Ascending aorta (tissue), 2 donors: ENCODE measurements around the gene UBXN7. TPM values are rescaled to one million over a fixed set of nuclear protein-coding genes. Genes with fewer than 3 reads are reported as not detected.
"Not testable (repeated sequence)": the region's sequence is repeated elsewhere in the genome, so short reads cannot be mapped to it uniquely, and the experiment has no call there.

Experiments used
- DNase-seq, 2 donors: peaks; one replicate each; pipeline ENCODE4 v3.0.0-alpha.2; 2019; ENCODE audit warnings: low spot score in 2 of 2
- H3K27ac ChIP-seq, 2 donors: fragments of 200-600 bp; sonication (generic); one replicate each; pipeline ENCODE4 v1.5.1; 2016 to 2017; ENCODE audit warnings: mild to moderate bottlenecking in 1 of 2
- H3K27me3 ChIP-seq: fragments of 200-600 bp; sonication (generic); one replicate; pipeline ENCODE4 v1.5.1; 2017
- H3K36me3 ChIP-seq, 2 donors: fragments of 200-600 bp; sonication (generic); one replicate each; pipeline ENCODE4 v1.5.1; 2016
- H3K4me1 ChIP-seq, 2 donors: fragments of 200-600 bp; sonication (generic); one replicate each; pipeline ENCODE4 v1.5.1; 2016 to 2017; ENCODE audit warnings: mild to moderate bottlenecking in 1 of 2
- H3K4me3 ChIP-seq, 2 donors: fragments of 200-600 bp; sonication (generic); one replicate each; pipeline ENCODE4 v1.5.1; 2016 to 2017; ENCODE audit warnings: mild to moderate bottlenecking in 1 of 2
- H3K9me3 ChIP-seq, 2 donors: fragments of 200-600 bp; sonication (generic); one replicate each; pipeline ENCODE4 v1.5.1; 2016
- CTCF ChIP-seq, 3 experiments: fragments of 200-600 bp in 2 of 3; fragments of 450-650 bp in 1 of 3; sonication (generic) in 2 of 3; IDR thresholded peaks; one replicate each; pipeline ENCODE4 v1.5.1; 2016 to 2019; ENCODE audit warnings: antibody characterized with exemption in 3 of 3, mild to moderate bottlenecking in 1 of 3, moderate library complexity in 1 of 3
- intact Hi-C: fragments of 100-400 bp; cut with DNase I; formaldehyde crosslinking; loops from one replicate; pipeline ENCODE4 v1.15.1; 2023
- total RNA-seq: library from RNA; depleted of rRNA; stranded (reverse); fragments of >200 nt; gene quantifications from one replicate; pipeline ENCODE4 v1.1.0, GENCODE V29; 2016

Gene UBXN7
- 7.2 TPM for total RNA-seq

DNA sequence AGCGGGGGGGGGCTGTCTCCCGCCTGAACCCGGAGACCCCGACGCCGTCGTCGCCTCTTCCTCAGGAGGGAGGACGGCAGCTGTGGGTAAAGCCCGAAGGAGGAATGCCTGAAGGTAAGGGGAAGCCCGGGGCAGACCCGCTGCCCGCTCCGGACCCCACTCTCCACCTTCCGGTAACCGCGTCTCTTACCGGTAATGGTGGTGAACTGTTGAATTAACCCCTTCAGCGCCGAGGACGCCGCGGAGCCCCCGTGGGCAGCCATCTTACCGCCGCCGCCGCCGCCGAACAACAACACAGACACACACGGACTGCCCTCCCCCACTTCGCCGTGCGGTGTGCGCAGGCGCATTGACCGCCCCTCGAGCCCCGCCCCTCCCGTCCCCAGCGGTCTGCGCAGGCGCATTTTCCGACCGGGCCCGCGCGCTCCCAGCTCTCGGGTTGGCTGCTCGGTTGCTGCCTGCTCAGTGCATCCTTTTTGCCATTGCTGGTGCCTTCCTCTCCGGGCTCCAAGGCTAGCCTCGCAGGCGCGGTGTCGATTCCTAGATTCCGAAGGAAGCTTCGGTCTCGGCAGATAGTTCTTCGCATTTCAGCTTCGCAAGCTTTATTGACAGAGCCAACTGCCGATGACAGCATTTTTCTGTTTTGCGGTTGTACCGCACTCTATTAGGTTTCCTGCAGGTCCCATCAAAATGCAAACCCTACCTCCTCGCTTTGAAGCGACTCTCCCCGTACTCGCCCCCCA lies at the start of gene UBXN7:
TSS of gene UBXN7 (minus strand) at position 291 of the 743 bp plus-strand sequence. CDS start at position 263, 28 bp downstream.
- intact Hi-C loops = loop anchor here (1.0 to 5.0 kb wide), 4 partner anchors 71 to 145 kb away; partner anchors contain the start of genes DYNLT2B, FBXO45, PCYT1A and RNF168
- Histone ChIP-seq H3K4me1 (peaks cover 0 to 6% of the 10 kb centered on the region in 2 donors), H3K27me3 (no peaks in the 10 kb centered on the region), H3K9me3 (no peaks in the 10 kb centered on the region), H3K36me3 (peaks cover 0 to 2% of the 10 kb centered on the region in 2 donors), H3K4me3 (peak within 1 kb of the TSS; percentile 87 to 96), H3K27ac (peak within 1 kb of the TSS; percentile 87 to 96)
- DNase-seq = peak; percentile 71 to 96
- TF ChIP-seq CTCF (IDR thresholded peaks at IDR 0.05) = peak in 1 of 3 experiments; percentile 2

DNA sequence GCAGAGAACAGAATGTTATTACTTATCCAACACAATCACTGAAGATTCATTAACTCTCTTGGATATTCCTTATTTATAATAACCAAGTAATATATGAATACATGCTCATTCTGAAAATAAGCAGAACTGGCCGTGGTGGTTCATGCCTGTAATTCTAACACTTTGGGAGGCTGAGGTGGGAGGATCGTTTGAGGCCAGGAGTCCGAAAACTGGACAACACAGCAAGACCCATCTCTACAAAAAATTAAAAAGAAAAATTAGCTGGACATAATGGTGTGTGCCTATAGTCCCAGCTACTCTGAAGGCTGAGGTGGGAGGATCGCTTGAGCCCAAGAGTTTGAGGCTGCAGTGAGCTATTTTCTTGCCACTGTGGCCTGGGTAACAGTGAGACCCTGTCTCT lies 45.5 kb upstream of the UBXN7 start:
- Histone ChIP-seq H3K4me1 (no peaks in the 10 kb centered on the region), H3K27me3 (no peaks in the 10 kb centered on the region), H3K36me3 (peaks cover 57 to 92% of the 10 kb centered on the region in 2 donors), H3K27ac (no peak overlapping the region), H3K9me3 (no peaks in the 10 kb centered on the region), H3K4me3 (no peak overlapping the region)
- no peak for DNase-seq
- TF ChIP-seq CTCF (IDR thresholded peaks at IDR 0.05) = no peak
- intact Hi-C loops = no loop called here

DNA sequence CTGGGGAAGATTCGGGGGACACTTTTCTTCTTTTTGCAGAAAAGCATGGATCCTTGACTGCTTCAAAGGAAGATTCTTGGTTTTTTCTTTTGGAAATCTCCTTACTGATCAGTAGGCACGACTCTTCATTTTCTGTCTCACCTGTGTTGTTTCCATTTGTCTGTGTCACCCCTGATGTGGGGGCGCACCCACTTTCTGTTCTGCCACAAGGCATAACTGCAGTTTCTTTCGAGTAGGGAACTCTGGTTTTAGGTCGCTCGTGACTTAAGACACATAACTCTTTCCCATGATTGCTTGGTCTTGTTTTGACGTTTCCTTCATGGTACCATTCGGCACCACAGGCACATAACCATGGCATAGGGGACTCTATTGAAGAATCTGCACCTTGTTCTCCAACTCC lies 40.1 kb upstream of the UBXN7 start:
- Histone ChIP-seq H3K36me3 (peaks cover 41 to 62% of the 10 kb centered on the region in 2 donors), H3K27ac (no peak overlapping the region), H3K4me3 (no peak overlapping the region), H3K9me3 (no peaks in the 10 kb centered on the region), H3K27me3 (no peaks in the 10 kb centered on the region), H3K4me1 (no peaks in the 10 kb centered on the region)
- intact Hi-C loops = no loop called here
- no peak for TF ChIP-seq CTCF (IDR thresholded peaks at IDR 0.05)
- DNase-seq = no peak

DNA sequence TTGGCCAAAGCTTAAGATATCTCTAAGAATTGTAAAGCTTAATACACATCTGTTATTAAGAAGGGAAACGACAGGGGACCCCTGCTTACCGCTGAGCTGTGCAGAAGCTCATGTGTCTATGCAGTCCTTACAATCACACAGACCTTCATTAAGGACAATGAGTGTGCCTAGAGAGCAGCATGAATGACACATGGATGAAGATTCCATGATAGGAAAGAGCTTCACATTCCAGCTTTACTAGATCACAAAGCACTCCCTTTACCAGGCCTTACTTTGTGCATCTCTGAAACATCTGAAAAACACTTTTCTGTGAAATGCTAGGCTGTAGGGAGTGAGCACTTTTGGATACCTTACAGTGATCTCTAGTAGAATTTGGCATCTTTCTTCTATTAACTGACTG lies 39.3 kb upstream of the UBXN7 start:
- H3K36me3 ChIP-seq = peaks cover 36 to 55% of the 10 kb centered on the region in 2 donors
- H3K4me3 ChIP-seq = no peak overlapping the region
- H3K4me1 ChIP-seq = no peaks in the 10 kb centered on the region
- DNase-seq = no peak
- no peak overlapping the region for H3K27ac ChIP-seq
- no peaks in the 10 kb centered on the region for H3K27me3 ChIP-seq
- no peak for TF ChIP-seq CTCF (IDR thresholded peaks at IDR 0.05)
- no peaks in the 10 kb centered on the region for H3K9me3 ChIP-seq
- intact Hi-C loops = no loop called here

DNA sequence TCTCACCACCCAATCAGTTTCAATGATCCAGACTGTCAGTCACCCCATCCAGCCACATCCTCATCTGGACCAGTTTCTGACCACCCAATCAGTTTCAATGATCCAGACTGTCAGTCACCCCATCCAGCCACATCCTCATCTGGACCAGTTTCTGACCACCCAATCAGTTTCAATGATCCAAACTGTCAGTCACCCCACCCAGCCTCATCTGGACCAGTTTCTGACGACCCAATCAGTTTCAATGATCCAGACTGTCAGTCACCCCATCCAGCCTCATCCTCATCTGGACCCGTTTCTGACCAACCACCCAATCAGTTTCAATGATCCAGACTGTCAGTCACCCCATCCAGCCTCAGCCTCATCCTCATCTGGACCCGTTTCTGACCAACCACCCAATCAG lies 38.0 kb upstream of the UBXN7 start:
- H3K9me3 ChIP-seq, H3K4me3 ChIP-seq, DNase-seq, H3K4me1 ChIP-seq, intact Hi-C loops, H3K27ac ChIP-seq, H3K27me3 ChIP-seq: not testable (repeated sequence)
- H3K36me3 ChIP-seq = peaks cover 36 to 48% of the 10 kb centered on the region in 2 donors

- DNase-seq = no peak
- Histone ChIP-seq H3K27ac (no peak overlapping the region), H3K9me3 (no peaks in the 10 kb centered on the region), H3K4me3 (no peak overlapping the region), H3K4me1 (no peaks in the 10 kb centered on the region), H3K27me3 (no peaks in the 10 kb centered on the region), H3K36me3 (peaks cover 5 to 18% of the 10 kb centered on the region in 2 donors)
- TF ChIP-seq CTCF (IDR thresholded peaks at IDR 0.05) = no peak
- intact Hi-C loops = no loop called here
These were observed 31.6 kb upstream of the UBXN7 start for GRCh38 chr3:196463804-196464203.
